ENCODE data around the gene EIF3I.

DNA sequence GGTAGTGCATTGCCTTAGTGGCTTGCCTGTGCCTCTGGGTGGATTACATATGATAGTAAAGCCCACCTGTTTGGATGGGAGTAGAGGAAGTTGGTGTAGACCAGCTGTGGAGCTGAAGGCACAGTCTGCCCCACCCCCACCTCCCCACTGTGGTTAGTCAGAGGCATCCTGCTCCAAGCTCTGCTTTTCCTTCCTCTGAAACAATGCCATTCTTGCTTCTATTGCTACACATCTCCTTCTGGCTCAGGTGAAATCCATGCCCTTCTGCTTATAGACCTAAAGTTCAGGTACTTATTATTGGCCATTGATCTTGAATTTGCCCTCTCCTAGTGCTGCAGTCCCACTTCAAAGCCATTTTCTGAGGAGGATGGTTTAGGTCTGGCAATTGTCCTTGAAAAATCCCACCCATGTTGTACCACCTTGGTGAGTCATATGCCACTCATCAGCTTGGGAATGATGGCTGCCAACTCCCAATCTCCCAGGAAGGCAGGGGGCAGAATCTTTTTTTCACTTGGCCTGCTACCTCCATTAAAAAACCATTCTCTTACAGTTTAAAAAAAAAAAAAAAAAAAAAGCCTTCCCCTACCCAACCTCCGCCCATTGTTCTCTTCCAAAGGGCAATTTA lies 49.5 kb upstream of the EIF3I start:
- no peak for TF ChIP-seq BHLHE40 (IDR thresholded peaks at IDR 0.05; ENCODE audit: borderline replicate concordance)
- TF ChIP-seq ZNF384 (IDR thresholded peaks at IDR 0.05): no peak
- TF ChIP-seq, protein P1, sequence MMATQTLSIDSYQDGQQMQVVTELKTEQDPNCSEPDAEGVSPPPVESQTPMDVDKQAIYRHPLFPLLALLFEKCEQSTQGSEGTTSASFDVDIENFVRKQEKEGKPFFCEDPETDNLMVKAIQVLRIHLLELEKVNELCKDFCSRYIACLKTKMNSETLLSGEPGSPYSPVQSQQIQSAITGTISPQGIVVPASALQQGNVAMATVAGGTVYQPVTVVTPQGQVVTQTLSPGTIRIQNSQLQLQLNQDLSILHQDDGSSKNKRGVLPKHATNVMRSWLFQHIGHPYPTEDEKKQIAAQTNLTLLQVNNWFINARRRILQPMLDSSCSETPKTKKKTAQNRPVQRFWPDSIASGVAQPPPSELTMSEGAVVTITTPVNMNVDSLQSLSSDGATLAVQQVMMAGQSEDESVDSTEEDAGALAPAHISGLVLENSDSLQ (IDR thresholded peaks at IDR 0.05): no peak
- TF ChIP-seq SUZ12 (IDR thresholded peaks at IDR 0.05): no peak
- TF ChIP-seq FOXM1 (IDR thresholded peaks at IDR 0.05; ENCODE audit: borderline replicate concordance): no peak
- TF ChIP-seq SP1 (IDR thresholded peaks at IDR 0.05): no peak
- no peak for TF ChIP-seq TARDBP (IDR thresholded peaks at IDR 0.05)
- TF ChIP-seq CTBP1 (IDR thresholded peaks at IDR 0.05; ENCODE audit: borderline replicate concordance): no peak
- no peak for TF ChIP-seq NFRKB (IDR thresholded peaks at IDR 0.05)
- TF ChIP-seq LEF1 (IDR thresholded peaks at IDR 0.05; ENCODE audit: borderline replicate concordance): no peak
